Measurements from ENCODE around the gene KLK3.

The KLK3 gene

GRCh38 chr19:50875795-50876422 is 21.2 kb downstream of the KLK3 start:
- TF ChIP-seq CTCF (IDR thresholded peaks at IDR 0.05; ENCODE audit: low read depth, low read length) (no peak), EZH2phosphoT487 (IDR thresholded peaks at IDR 0.05; ENCODE audit: low read depth) (no peak)
- H2AFZ ChIP-seq (ENCODE audit: low read depth, low read length), result peak overlapping the region; percentile 44
- no peak overlapping the region for H3K27ac ChIP-seq (ENCODE audit: low read length)
- no peaks in the 10 kb centered on the region for H3K36me3 ChIP-seq (replicated peaks; ENCODE audit: low read depth, low read length)
- no peaks in the 10 kb centered on the region for H3K79me2 ChIP-seq (ENCODE audit: low read length)
- peak overlapping the region; percentile 39 for H3K4me2 ChIP-seq (ENCODE audit: low read length)
- H3K4me1 ChIP-seq (ENCODE audit: low read length), result peaks cover 15% of the 10 kb centered on the region
- H3K4me3 ChIP-seq (ENCODE audit: low read length), result peak overlapping the region; percentile 7
- peak overlapping the region; percentile 17; the same call in 1 of the 2 replicates for H3K9ac ChIP-seq (ENCODE audit: low read length)
- H3K9me3 ChIP-seq (ENCODE audit: insufficient read depth, low read length), result no peaks in the 10 kb centered on the region
- no peaks in the 10 kb centered on the region for H4K20me1 ChIP-seq (ENCODE audit: insufficient read depth, low read length)
- peaks cover 54% of the 10 kb centered on the region for H3K27me3 ChIP-seq (ENCODE audit: low read depth, low read length)

GRCh38 chr19:50876456-50876855 is 21.7 kb downstream of the KLK3 start:
- TF ChIP-seq EZH2phosphoT487 (IDR thresholded peaks at IDR 0.05; ENCODE audit: low read depth), result no peak
- no peak for TF ChIP-seq CTCF (IDR thresholded peaks at IDR 0.05; ENCODE audit: low read depth, low read length)
- H3K27ac ChIP-seq (ENCODE audit: low read length), result no peak overlapping the region
- H3K9me3 ChIP-seq (ENCODE audit: insufficient read depth, low read length), result no peaks in the 10 kb centered on the region
- no peaks in the 10 kb centered on the region for H3K36me3 ChIP-seq (replicated peaks; ENCODE audit: low read depth, low read length)
- H4K20me1 ChIP-seq (ENCODE audit: insufficient read depth, low read length), result no peaks in the 10 kb centered on the region
- peak overlapping the region; percentile 39 for H3K4me2 ChIP-seq (ENCODE audit: low read length)
- peak overlapping the region; percentile 17; the same call in 1 of the 2 replicates for H3K9ac ChIP-seq (ENCODE audit: low read length)
- H3K27me3 ChIP-seq (ENCODE audit: low read depth, low read length), result peaks cover 51% of the 10 kb centered on the region
- H3K4me3 ChIP-seq (ENCODE audit: low read length), result peak overlapping the region; percentile 7
- no peaks in the 10 kb centered on the region for H3K79me2 ChIP-seq (ENCODE audit: low read length)
- H2AFZ ChIP-seq (ENCODE audit: low read depth, low read length), result peak overlapping the region; percentile 44
- peaks cover 15% of the 10 kb centered on the region for H3K4me1 ChIP-seq (ENCODE audit: low read length)

GRCh38 chr19:50877338-50877737 is 22.6 kb downstream of the KLK3 start:
- peaks cover 53% of the 10 kb centered on the region for H3K27me3 ChIP-seq (ENCODE audit: low read depth, low read length)
- peaks cover 15% of the 10 kb centered on the region for H3K4me1 ChIP-seq (ENCODE audit: low read length)
- no peaks in the 10 kb centered on the region for H3K79me2 ChIP-seq (ENCODE audit: low read length)
- H3K9me3 ChIP-seq (ENCODE audit: insufficient read depth, low read length), result no peaks in the 10 kb centered on the region
- TF ChIP-seq CTCF (IDR thresholded peaks at IDR 0.05; ENCODE audit: low read depth, low read length) (no peak), EZH2phosphoT487 (IDR thresholded peaks at IDR 0.05; ENCODE audit: low read depth) (no peak)
- H3K27ac ChIP-seq (ENCODE audit: low read length), result no peak overlapping the region
- no peak overlapping the region for H3K4me2 ChIP-seq (ENCODE audit: low read length)
- H3K4me3 ChIP-seq (ENCODE audit: low read length), result no peak overlapping the region
- H3K36me3 ChIP-seq (replicated peaks; ENCODE audit: low read depth, low read length), result no peaks in the 10 kb centered on the region
- H2AFZ ChIP-seq (ENCODE audit: low read depth, low read length), result no peak overlapping the region
- no peaks in the 10 kb centered on the region for H4K20me1 ChIP-seq (ENCODE audit: insufficient read depth, low read length)
- no peak overlapping the region for H3K9ac ChIP-seq (ENCODE audit: low read length)

GRCh38 chr19:50878851-50879250 is 24.1 kb downstream of the KLK3 start:
- Histone ChIP-seq H3K4me3 (ENCODE audit: low read length) (no peak overlapping the region), H4K20me1 (ENCODE audit: insufficient read depth, low read length) (no peaks in the 10 kb centered on the region), H2AFZ (ENCODE audit: low read depth, low read length) (no peak overlapping the region), H3K36me3 (replicated peaks; ENCODE audit: low read depth, low read length) (no peaks in the 10 kb centered on the region), H3K9ac (ENCODE audit: low read length) (no peak overlapping the region), H3K27me3 (ENCODE audit: low read depth, low read length) (peaks cover 52% of the 10 kb centered on the region), H3K4me1 (ENCODE audit: low read length) (peaks cover 15% of the 10 kb centered on the region), H3K4me2 (ENCODE audit: low read length) (no peak overlapping the region), H3K27ac (ENCODE audit: low read length) (no peak overlapping the region), H3K79me2 (ENCODE audit: low read length) (no peaks in the 10 kb centered on the region), H3K9me3 (ENCODE audit: insufficient read depth, low read length) (no peaks in the 10 kb centered on the region)
- TF ChIP-seq CTCF (IDR thresholded peaks at IDR 0.05; ENCODE audit: low read depth, low read length) (no peak), EZH2phosphoT487 (IDR thresholded peaks at IDR 0.05; ENCODE audit: low read depth) (no peak)

Data from OCI-LY3 (cell line).